Tibial nerve (tissue), 4 donors: Measurements from ENCODE around the gene ZBED4.

Source experiments
- EP300 ChIP-seq, 2 donors: sonication (generic); formaldehyde crosslinking; IDR thresholded peaks; one replicate each; pipeline ENCODE4 v1.6.1; 2017; ENCODE audit warnings: antibody characterized with exemption in 2 of 2, mild to moderate bottlenecking in 1 of 2
- TF ChIP-seq, protein P1 (sequence below), 5 experiments: fragments of 200-600 bp in 3 of 5; fragments of 450-650 bp in 2 of 5; sonication (generic) in 3 of 5; IDR thresholded peaks; one replicate each; pipeline ENCODE4 v1.5.1; 2016 to 2019; ENCODE audit warnings: antibody characterized with exemption in 5 of 5, mild to moderate bottlenecking in 3 of 5, moderate library complexity in 2 of 5

DNA sequence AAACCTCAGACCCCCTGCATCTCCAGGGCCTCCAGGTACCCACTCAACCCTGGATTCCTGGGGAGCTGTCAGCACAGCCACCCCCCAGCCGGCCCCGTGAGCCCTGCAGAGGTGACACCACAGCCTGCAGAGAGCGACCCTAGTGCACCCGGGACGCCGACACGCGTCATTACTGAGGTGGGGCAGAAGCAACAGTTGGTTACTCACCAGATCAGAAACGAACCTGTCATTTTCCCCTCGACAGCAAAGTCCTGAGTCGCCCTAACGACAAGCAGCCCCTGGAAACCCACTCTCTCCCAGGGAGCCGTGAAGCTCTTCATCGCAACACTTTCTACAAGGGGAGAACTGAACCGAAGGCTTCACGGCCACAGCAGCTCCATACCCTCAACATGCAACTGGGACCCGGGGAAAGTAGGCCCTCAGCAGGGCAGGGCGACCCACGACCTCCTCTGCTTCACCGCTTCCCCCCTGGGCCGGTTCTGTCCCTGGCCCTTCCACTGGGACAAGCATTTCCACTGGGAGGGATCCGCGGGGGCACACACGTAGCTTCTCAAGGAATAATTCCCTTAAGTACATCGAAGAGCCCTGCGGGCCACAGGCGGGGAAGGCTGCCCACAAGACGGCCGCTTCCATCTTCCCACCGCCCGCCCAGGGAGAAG, 27.6 kb upstream of the ZBED4 start:
- TF ChIP-seq EP300 (IDR thresholded peaks at IDR 0.05): no peak
- TF ChIP-seq, protein P1, sequence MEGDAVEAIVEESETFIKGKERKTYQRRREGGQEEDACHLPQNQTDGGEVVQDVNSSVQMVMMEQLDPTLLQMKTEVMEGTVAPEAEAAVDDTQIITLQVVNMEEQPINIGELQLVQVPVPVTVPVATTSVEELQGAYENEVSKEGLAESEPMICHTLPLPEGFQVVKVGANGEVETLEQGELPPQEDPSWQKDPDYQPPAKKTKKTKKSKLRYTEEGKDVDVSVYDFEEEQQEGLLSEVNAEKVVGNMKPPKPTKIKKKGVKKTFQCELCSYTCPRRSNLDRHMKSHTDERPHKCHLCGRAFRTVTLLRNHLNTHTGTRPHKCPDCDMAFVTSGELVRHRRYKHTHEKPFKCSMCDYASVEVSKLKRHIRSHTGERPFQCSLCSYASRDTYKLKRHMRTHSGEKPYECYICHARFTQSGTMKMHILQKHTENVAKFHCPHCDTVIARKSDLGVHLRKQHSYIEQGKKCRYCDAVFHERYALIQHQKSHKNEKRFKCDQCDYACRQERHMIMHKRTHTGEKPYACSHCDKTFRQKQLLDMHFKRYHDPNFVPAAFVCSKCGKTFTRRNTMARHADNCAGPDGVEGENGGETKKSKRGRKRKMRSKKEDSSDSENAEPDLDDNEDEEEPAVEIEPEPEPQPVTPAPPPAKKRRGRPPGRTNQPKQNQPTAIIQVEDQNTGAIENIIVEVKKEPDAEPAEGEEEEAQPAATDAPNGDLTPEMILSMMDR (IDR thresholded peaks at IDR 0.05): no peak
